BE2C (cell line): Measurements from ENCODE around the gene PRODH.
"Not testable (repeated sequence)": the region's sequence is repeated elsewhere in the genome, so short reads cannot be mapped to it uniquely, and the experiment has no call there.

Experiments used
- DNase-seq: peaks from one replicate; pipeline ENCODE4 v3.0.0-alpha.2; 2020
- H3K27me3 ChIP-seq: fragments of 250-450 bp; sonication (Bioruptor Pico); 2 replicates; pipeline ENCODE4 v1.5.1; 2020; ENCODE audit warnings: mild to moderate bottlenecking
- H3K36me3 ChIP-seq: fragments of 250-450 bp; sonication (Bioruptor Pico); 2 replicates; pipeline ENCODE4 v1.5.1; 2020; ENCODE audit warnings: mild to moderate bottlenecking
- H3K4me1 ChIP-seq: fragments of 250-450 bp; sonication (Bioruptor Pico); 2 replicates; pipeline ENCODE4 v1.5.1; 2020
- H3K4me3 ChIP-seq: 2 replicates; pipeline ENCODE4 v1.5.1; 2011; ENCODE audit warnings: low read depth, low read length
- H3K9me3 ChIP-seq: fragments of 250-450 bp; sonication (Bioruptor Pico); 2 replicates; pipeline ENCODE4 v1.5.1; 2020
- CTCF ChIP-seq: IDR thresholded peaks from 2 replicates; pipeline ENCODE4 v1.5.1; 2012; ENCODE audit warnings: mild to moderate bottlenecking, low read depth, low read length

Gene PRODH

DNA sequence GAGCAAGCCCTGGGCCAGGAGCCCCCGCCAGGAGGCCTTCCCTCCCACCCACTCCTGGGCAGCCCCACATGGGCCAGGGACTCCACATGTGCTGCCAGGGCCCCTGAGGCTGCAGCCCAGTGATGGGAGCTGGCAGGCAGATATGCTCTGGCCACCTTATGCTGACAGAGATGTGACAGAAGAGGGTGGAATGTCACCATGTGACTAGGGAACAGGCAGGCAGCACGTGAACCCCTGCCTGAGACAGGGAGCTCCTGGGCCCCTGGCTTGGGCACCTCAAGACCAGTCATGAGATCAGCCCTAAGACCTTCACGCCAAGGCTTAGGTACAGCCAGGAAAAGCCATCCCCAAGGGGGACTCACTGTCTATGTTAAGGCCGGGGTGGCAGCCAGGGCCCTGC, 9.1 kb downstream of the PRODH start:
- TF ChIP-seq CTCF = no peak
- Histone ChIP-seq H3K4me3 (no peak overlapping the region), H3K4me1 (no peaks in the 10 kb centered on the region), H3K9me3 (no peaks in the 10 kb centered on the region), H3K27me3 (no peaks in the 10 kb centered on the region), H3K36me3 (no peaks in the 10 kb centered on the region)
- DNase-seq = no peak

DNA sequence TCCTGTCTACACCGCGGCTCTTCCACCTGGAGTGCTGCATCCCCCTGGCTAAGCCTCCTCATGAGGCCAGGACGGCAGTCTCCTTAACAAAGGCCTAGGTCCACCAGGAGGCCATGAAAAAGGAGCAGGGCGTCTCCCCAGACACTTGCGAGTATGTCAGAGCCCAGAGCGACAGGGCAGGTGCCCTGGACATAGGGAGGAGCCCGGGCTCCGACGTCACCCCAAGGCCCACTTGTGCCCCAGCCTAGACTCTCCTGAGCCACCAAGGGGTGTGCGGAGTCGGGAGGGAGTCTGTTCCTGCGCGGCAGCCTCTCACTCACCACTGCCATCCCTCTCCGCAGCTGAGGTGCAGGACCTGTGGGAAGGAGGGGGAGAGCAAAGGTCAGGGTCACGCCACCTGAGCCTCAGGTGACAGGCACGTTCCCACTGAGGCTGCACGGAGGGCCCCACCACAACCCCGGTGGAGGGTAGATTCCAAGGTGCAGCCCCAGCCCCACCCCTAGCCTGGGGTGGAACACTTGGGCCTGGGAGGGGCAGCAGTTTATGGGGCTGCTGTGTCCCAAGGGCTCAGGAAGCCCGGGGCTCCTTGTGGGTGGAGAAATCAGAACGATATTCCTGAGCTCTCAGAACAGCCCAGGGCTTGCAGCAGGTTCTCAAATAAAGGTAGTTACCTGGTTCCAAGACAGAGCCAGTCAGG, 10.6 kb downstream of the PRODH start:
- Histone ChIP-seq H3K9me3 (no peaks in the 10 kb centered on the region), H3K36me3 (no peaks in the 10 kb centered on the region), H3K27me3 (no peaks in the 10 kb centered on the region), H3K4me1 (no peaks in the 10 kb centered on the region), H3K4me3 (no peak overlapping the region)
- no peak for TF ChIP-seq CTCF
- DNase-seq = no peak

GRCh38 chr22:18920257-18920902, 15.7 kb downstream of the PRODH start:
- not testable (repeated sequence) for DNase-seq, H3K9me3 ChIP-seq, H3K36me3 ChIP-seq, H3K4me3 ChIP-seq, H3K27me3 ChIP-seq, H3K4me1 ChIP-seq

- not testable (repeated sequence) for DNase-seq, H3K4me3 ChIP-seq, H3K27me3 ChIP-seq
Observed at GRCh38 chr22:18917818-18918217, 18.3 kb downstream of the PRODH start.

GRCh38 chr22:18915550-18915949, 20.5 kb downstream of the PRODH start:
- H3K9me3 ChIP-seq, H3K27me3 ChIP-seq, H3K36me3 ChIP-seq, H3K4me3 ChIP-seq, H3K4me1 ChIP-seq, DNase-seq: not testable (repeated sequence)

More at GRCh38 chr22:18917818-18918217, 18.3 kb downstream of the PRODH start:
- H3K36me3 ChIP-seq, H3K4me1 ChIP-seq, H3K9me3 ChIP-seq: not testable (repeated sequence)

DNA sequence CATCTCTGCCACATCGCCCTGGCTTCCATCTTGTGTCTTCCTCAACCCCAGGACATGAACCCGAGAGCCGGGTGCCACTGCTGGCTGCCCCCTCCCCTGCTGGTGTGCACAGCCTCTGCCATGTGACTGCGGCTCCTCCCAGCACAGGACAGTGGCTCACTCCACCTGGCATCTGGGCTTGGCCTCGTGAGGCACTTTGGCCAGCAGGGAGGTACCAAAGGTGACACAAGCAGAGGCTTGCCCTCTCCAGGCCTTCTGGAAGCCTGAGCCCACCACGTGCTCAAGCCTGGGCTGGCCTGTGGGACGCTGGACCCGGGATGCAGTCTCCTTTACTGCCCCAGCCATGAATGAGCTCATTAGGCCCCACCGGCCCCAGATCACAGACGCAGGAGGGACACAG, 21.5 kb downstream of the PRODH start:
- not testable (repeated sequence) for H3K4me1 ChIP-seq, H3K9me3 ChIP-seq

DNA sequence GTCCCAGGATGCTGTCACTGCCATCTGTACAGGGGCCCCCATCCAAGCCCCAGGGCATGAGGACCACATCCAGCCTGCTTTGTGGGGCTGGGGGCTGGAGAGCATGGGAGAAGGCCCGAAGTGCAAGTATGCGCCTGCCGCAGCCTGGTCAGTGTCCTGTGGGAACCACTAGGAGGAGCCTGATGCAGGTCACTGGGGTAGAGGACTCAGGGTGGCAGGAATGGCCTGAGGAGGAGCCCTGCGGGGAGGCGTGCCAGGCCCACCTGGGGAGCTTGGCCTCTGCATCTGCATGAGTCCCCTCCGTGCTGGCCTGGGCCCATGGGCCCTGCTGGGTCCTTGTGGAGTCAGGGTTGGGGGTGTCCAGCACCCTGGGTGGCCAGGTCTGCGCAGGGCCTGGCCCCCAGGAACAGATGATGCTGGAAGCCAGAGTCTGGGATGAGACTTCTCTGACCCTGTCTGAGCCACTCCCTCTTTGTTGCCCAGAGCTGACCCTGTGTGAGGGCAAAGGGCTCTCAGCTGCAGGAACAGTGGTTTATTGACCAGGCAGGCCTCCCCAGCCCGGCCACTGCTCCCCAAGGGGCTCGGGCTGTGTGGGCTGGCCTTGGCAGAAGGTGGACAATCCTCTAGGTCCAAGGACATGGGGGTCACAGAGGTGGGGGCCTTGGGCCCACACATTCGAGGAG, 23.7 kb downstream of the PRODH start:
- not testable (repeated sequence) for H3K9me3 ChIP-seq, DNase-seq, H3K27me3 ChIP-seq, H3K36me3 ChIP-seq, H3K4me3 ChIP-seq, H3K4me1 ChIP-seq

More for the DNA sequence above, 21.5 kb downstream of the PRODH start:
- H3K4me3 ChIP-seq, H3K27me3 ChIP-seq, H3K36me3 ChIP-seq, DNase-seq: not testable (repeated sequence)

GRCh38 chr22:18911535-18911934, 24.6 kb downstream of the PRODH start:
- H3K9me3 ChIP-seq, H3K4me1 ChIP-seq, H3K4me3 ChIP-seq, DNase-seq, H3K36me3 ChIP-seq, H3K27me3 ChIP-seq: not testable (repeated sequence)

DNA sequence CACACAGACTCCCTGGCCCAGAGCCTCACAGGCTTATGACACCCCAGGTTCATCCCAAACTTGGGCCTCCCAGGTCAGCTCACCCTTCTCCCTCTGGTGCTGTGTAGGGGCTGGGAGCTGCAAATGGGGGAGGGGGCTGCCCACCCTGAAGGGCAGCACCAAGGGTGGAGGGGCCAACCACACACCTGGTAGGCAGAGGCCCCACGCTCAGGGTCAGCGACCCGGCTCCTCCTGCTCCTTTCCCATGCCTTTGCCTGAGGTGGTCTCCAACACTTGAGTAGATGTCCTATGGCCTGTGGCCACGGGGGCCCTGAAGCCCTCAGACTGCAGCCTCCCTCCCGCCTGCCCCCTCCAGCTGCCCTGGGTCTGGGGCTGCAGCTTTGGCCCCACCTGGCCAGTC, 26.5 kb downstream of the PRODH start:
- no peak for DNase-seq
- Histone ChIP-seq H3K4me1 (no peaks in the 10 kb centered on the region), H3K27me3 (no peaks in the 10 kb centered on the region), H3K9me3 (no peaks in the 10 kb centered on the region), H3K36me3 (no peaks in the 10 kb centered on the region), H3K4me3 (no peak overlapping the region)
- TF ChIP-seq CTCF = no peak
